Naive thymus-derived CD8-positive, alpha-beta T cell (primary cell): Measurements from ENCODE around the gene MMAA. TPM values are rescaled to one million over a fixed set of nuclear protein-coding genes. Genes with fewer than 3 reads are reported as not detected.
"Not testable (repeated sequence)": the region's sequence is repeated elsewhere in the genome, so short reads cannot be mapped to it uniquely, and the experiment has no call there.

Experiments used
- ATAC-seq, 2 donors: fragments of 150-1000 bp; cut with Tn5 transposase in 1 of 2; sonication (Bioruptor Pico), chemical (Tn5 transposase) in 1 of 2; 1 replicate in 1 of 2; 2 replicates in 1 of 2; pipeline ENCODE4 v1.10.0; 2021; ENCODE audit warnings: mild to moderate bottlenecking in 2 of 2, moderate library complexity in 2 of 2
- POLR2A ChIA-PET: fragments of 350-600 bp; sonication (Branson Sonifier 250); formaldehyde crosslinking; loops from one replicate; lab custom pipeline; 2021; ENCODE audit warnings: antibody characterized with exemption; lab: Charles Lee
- DNase-seq, 10 donors: peaks; one replicate each; pipeline versions ENCODE4 v3.0.0 to v3.0.0-alpha.2; 2020 to 2022
- H3K27ac Mint-ChIP-seq, 10 donors: one replicate each; pipeline ENCODE4 v1.8.0; 2020 to 2022; ENCODE audit warnings: mild to moderate bottlenecking in 10 of 10, mixed read lengths in 10 of 10, moderate library complexity in 4 of 10, inconsistent platforms in 1 of 10
- H3K27me3 Mint-ChIP-seq, 5 donors: one replicate each; pipeline ENCODE4 v1.8.0; 2021 to 2022; ENCODE audit warnings: mixed read lengths in 5 of 5
- H3K36me3 Mint-ChIP-seq, 3 donors: one replicate each; pipeline ENCODE4 v1.8.0; 2020 to 2022; ENCODE audit warnings: mixed read lengths in 3 of 3, mild to moderate bottlenecking in 2 of 3, inconsistent platforms in 1 of 3
- H3K4me1 Mint-ChIP-seq, 4 donors: one replicate each; pipeline ENCODE4 v1.8.0; 2021 to 2022; ENCODE audit warnings: mixed read lengths in 4 of 4
- H3K4me3 Mint-ChIP-seq, 10 donors: one replicate each; pipeline ENCODE4 v1.8.0; 2020 to 2022; ENCODE audit warnings: mild to moderate bottlenecking in 10 of 10, mixed read lengths in 10 of 10, moderate library complexity in 6 of 10, inconsistent platforms in 1 of 10
- H3K9me3 Mint-ChIP-seq, 9 donors: one replicate each; pipeline ENCODE4 v1.8.0; 2020 to 2022; ENCODE audit warnings: mixed read lengths in 9 of 9, mild to moderate bottlenecking in 3 of 9, inconsistent platforms in 1 of 9, moderate library complexity in 1 of 9
- polyA plus RNA-seq, 3 donors: library from polyadenylated mRNA; unstranded; fragments of 300-500 nt; fragmentation: Illumina TruSeq; gene quantifications; one replicate each; pipeline ENCODE4 v1.2.3, GENCODE V29; 2021
- total RNA-seq, 8 experiments: library from RNA in 2 of 8; stranded (reverse) in 2 of 8; gene quantifications; one replicate each; pipeline ENCODE4 v1.2.3 and lab custom pipeline; 2021 to 2026

MMAA gene
- total and polyA plus RNA-seq, 5 experiments from 2014 or later, result 8.0 to 11.8 (median 10.0) TPM

GRCh38 chr4:145686991-145687390 is 67.8 kb downstream of the MMAA start:
- Mint-ChIP-seq H3K4me1 (no peaks in the 10 kb centered on the region), H3K27ac (no peak overlapping the region), H3K27me3 (peaks cover 0 to 9% (median 4%) of the 10 kb centered on the region in 5 donors), H3K36me3 (peaks cover 0 to 3% (median 0%) of the 10 kb centered on the region in 3 donors), H3K9me3 (peaks cover 0 to 16% (median 0%) of the 10 kb centered on the region in 9 donors), H3K4me3 (no peak overlapping the region)
- no peak for DNase-seq
- POLR2A ChIA-PET, result no interaction called here
- no peak for ATAC-seq

- peaks cover 0 to 4% (median 0%) of the 10 kb centered on the region in 3 donors for H3K36me3 Mint-ChIP-seq
- H3K27ac Mint-ChIP-seq, result no peak overlapping the region
- H3K4me1 Mint-ChIP-seq, result no peaks in the 10 kb centered on the region
- no peaks in the 10 kb centered on the region for H3K27me3 Mint-ChIP-seq
- DNase-seq (no peak), ATAC-seq (no peak)
- POLR2A ChIA-PET, result no interaction called here
- peaks cover 0 to 34% (median 3%) of the 10 kb centered on the region in 9 donors for H3K9me3 Mint-ChIP-seq
- no peak overlapping the region for H3K4me3 Mint-ChIP-seq
Observed at GRCh38 chr4:145690610-145691009, 71.4 kb downstream of the MMAA start.

GRCh38 chr4:145691416-145691815 is 72.2 kb downstream of the MMAA start:
- ATAC-seq, H3K27me3 Mint-ChIP-seq, H3K27ac Mint-ChIP-seq, DNase-seq, H3K4me1 Mint-ChIP-seq, POLR2A ChIA-PET, H3K4me3 Mint-ChIP-seq, H3K36me3 Mint-ChIP-seq: not testable (repeated sequence)
- H3K9me3 Mint-ChIP-seq, result peaks cover 0 to 36% (median 4%) of the 10 kb centered on the region in 9 donors

- Mint-ChIP-seq H3K27me3 (peaks cover 0 to 7% (median 0%) of the 10 kb centered on the region in 5 donors), H3K27ac (no peak overlapping the region), H3K4me3 (no peak overlapping the region), H3K9me3 (peaks cover 0 to 36% (median 4%) of the 10 kb centered on the region in 9 donors), H3K36me3 (peaks cover 0 to 5% (median 0%) of the 10 kb centered on the region in 3 donors), H3K4me1 (no peaks in the 10 kb centered on the region)
- ATAC-seq (no peak), DNase-seq (no peak)
- POLR2A ChIA-PET, result no interaction called here
Observed at GRCh38 chr4:145694929-145695328, 75.7 kb downstream of the MMAA start.

GRCh38 chr4:145697332-145697731 is 78.1 kb downstream of the MMAA start:
- H3K9me3 Mint-ChIP-seq, result peaks cover 0 to 17% (median 3%) of the 10 kb centered on the region in 9 donors
- POLR2A ChIA-PET, result no interaction called here
- peaks cover 0 to 17% (median 3%) of the 10 kb centered on the region in 5 donors for H3K27me3 Mint-ChIP-seq

GRCh38 chr4:145698507-145698906 is 79.3 kb downstream of the MMAA start:
- ATAC-seq (no peak), DNase-seq (no peak)
- Mint-ChIP-seq H3K27ac (no peak overlapping the region), H3K27me3 (peaks cover 0 to 17% (median 3%) of the 10 kb centered on the region in 5 donors), H3K36me3 (peaks cover 0 to 5% (median 0%) of the 10 kb centered on the region in 3 donors), H3K4me1 (no peaks in the 10 kb centered on the region), H3K9me3 (peaks cover 0 to 14% (median 3%) of the 10 kb centered on the region in 9 donors), H3K4me3 (no peak overlapping the region)
- POLR2A ChIA-PET, result no interaction called here

More at GRCh38 chr4:145697332-145697731, 78.1 kb downstream of the MMAA start:
- Mint-ChIP-seq H3K4me1 (no peaks in the 10 kb centered on the region), H3K27ac (no peak overlapping the region), H3K36me3 (peaks cover 0 to 5% (median 0%) of the 10 kb centered on the region in 3 donors), H3K4me3 (no peak overlapping the region)
- DNase-seq (no peak), ATAC-seq (no peak)

- H3K27me3 Mint-ChIP-seq, result peaks cover 0 to 17% (median 3%) of the 10 kb centered on the region in 5 donors
Observed at GRCh38 chr4:145703850-145704497, 84.8 kb downstream of the MMAA start.

GRCh38 chr4:145709336-145709735 is 90.2 kb downstream of the MMAA start:
- H3K27ac Mint-ChIP-seq, result no peak overlapping the region
- ATAC-seq (no peak), DNase-seq (no peak)
- POLR2A ChIA-PET, result no interaction called here
- no peaks in the 10 kb centered on the region for H3K4me1 Mint-ChIP-seq
- no peak overlapping the region for H3K4me3 Mint-ChIP-seq
- H3K27me3 Mint-ChIP-seq, result peaks cover 0 to 7% (median under 1%) of the 10 kb centered on the region in 5 donors
- peaks cover 6 to 41% (median 26%) of the 10 kb centered on the region in 9 donors for H3K9me3 Mint-ChIP-seq
- H3K36me3 Mint-ChIP-seq, result peaks cover 0 to 26% (median 6%) of the 10 kb centered on the region in 3 donors

More at GRCh38 chr4:145703850-145704497, 84.8 kb downstream of the MMAA start:
- ATAC-seq (no peak), DNase-seq (no peak)
- POLR2A ChIA-PET, result no interaction called here
- peaks cover 0 to 5% (median 0%) of the 10 kb centered on the region in 3 donors for H3K36me3 Mint-ChIP-seq
- no peaks in the 10 kb centered on the region for H3K4me1 Mint-ChIP-seq
- H3K9me3 Mint-ChIP-seq, result peaks cover 0 to 4% (median 0%) of the 10 kb centered on the region in 9 donors
- no peak overlapping the region for H3K27ac Mint-ChIP-seq
- no peak overlapping the region for H3K4me3 Mint-ChIP-seq

Other genes with a start within 250 kb of the MMAA start
- not detected for gene SMAD1, start 137.5 kb upstream of the MMAA start, total RNA-seq
- under 1 TPM; 0.34 to 0.73 (median 0.67) TPM for gene SMAD1, start 137.5 kb upstream of the MMAA start, polyA plus RNA-seq
- not detected for gene C4orf51, start 60.8 kb downstream of the MMAA start, total RNA-seq
- gene C4orf51, start 60.8 kb downstream of the MMAA start, polyA plus RNA-seq, result not detected